Activated B cell treated with CpG ODN at 0.5 μM for 24 hours (primary cell): ENCODE results near the gene ILF3. TPM values are rescaled to one million over a fixed set of nuclear protein-coding genes. Genes with fewer than 3 reads are reported as not detected.

ENCODE experiments used
- ATAC-seq: fragments of 200-7000 bp; cut with Tn5 transposase; one replicate; pipeline ENCODE4 v1.10.0; 2021; ENCODE audit warnings: low read depth, mild to moderate bottlenecking, moderate library complexity
- CTCF ChIA-PET: fragments of 350-600 bp; sonication (Branson Sonifier 250); formaldehyde crosslinking; loops from one replicate; lab custom pipeline; 2021; ENCODE audit warnings: antibody characterized with exemption; lab: Charles Lee
- POLR2A ChIA-PET: fragments of 350-600 bp; sonication (Branson Sonifier 250); formaldehyde crosslinking; loops from one replicate; lab custom pipeline; 2021; ENCODE audit warnings: antibody characterized with exemption; lab: Charles Lee
- DNase-seq: peaks from one replicate; pipeline ENCODE4 v3.0.0; 2022
- H3K27ac Mint-ChIP-seq: one replicate; pipeline ENCODE4 v1.8.0; 2020; ENCODE audit warnings: mixed read lengths
- H3K27me3 Mint-ChIP-seq: one replicate; pipeline ENCODE4 v1.8.0; 2021; ENCODE audit warnings: mixed read lengths
- H3K36me3 Mint-ChIP-seq: one replicate; pipeline ENCODE4 v1.8.0; 2021; ENCODE audit warnings: low read depth, mixed read lengths
- H3K4me1 Mint-ChIP-seq: one replicate; pipeline ENCODE4 v1.8.0; 2021; ENCODE audit warnings: mixed read lengths
- H3K4me3 Mint-ChIP-seq: one replicate; pipeline ENCODE4 v1.8.0; 2020; ENCODE audit warnings: mild to moderate bottlenecking, mixed read lengths
- H3K9me3 Mint-ChIP-seq: one replicate; pipeline ENCODE4 v1.8.0; 2020; ENCODE audit warnings: mixed read lengths
- CTCF ChIP-seq: fragments of 200-600 bp; IDR thresholded peaks from one replicate; pipeline ENCODE4 v1.8.0; 2022; ENCODE audit warnings: antibody characterized with exemption, mild to moderate bottlenecking
- intact Hi-C: fragments of 100-400 bp; cut with micrococcal nuclease; formaldehyde crosslinking; loops from one replicate; pipeline ENCODE4 v1.15.1; 2024
- total RNA-seq: library from RNA; stranded (reverse); gene quantifications from 2 replicates; pipeline ENCODE4 v1.2.3, GENCODE V29; 2022

Gene ILF3
- total RNA-seq, 1 donor from 2014 or later = 399 TPM

DNA sequence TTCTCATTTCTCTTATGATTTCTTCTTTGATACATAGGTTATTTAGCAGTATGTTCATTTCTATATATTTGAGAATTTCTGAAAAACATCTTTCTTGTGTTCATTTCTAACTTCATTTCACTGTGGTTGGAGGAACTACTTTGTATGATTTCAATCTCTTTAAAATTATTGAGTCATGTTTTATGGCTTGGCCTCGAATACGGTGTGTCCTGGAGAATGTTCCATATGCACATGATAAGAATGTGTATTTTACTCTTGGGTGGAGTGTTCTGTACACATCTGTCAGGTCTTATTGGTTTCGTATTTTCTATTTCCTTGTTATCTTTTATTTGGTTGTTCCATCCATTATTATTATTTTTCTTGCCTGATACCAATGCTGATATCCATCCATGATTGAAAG is 86.7 kb downstream of the ILF3 start:
- ATAC-seq = no peak
- Mint-ChIP-seq H3K36me3 (peaks cover 18% of the 10 kb centered on the region), H3K9me3 (no peaks in the 10 kb centered on the region), H3K4me3 (no peak overlapping the region), H3K27me3 (no peaks in the 10 kb centered on the region), H3K4me1 (peaks cover 83% of the 10 kb centered on the region), H3K27ac (peak overlapping the region; percentile 80)
- no peak for DNase-seq
- POLR2A ChIA-PET = interaction anchor here (0.9 kb wide), 1 partner anchor 9 kb away, joined by 3 read pairs; no protein-coding TSS in a partner anchor
- TF ChIP-seq CTCF = no peak
- intact Hi-C loops = no loop called here
- CTCF ChIA-PET = no interaction called here

Other genes starting within 250 kb of the ILF3 start
- 6.6 and 8.6 TPM in 2 replicates for gene PDE4A, start 233.8 kb upstream of the ILF3 start, total RNA-seq
- gene KEAP1, start 151.0 kb upstream of the ILF3 start, total RNA-seq = 38.9 and 48.0 TPM in 2 replicates
- 0.12 TPM in 1 of 2 replicates, not detected in the other for gene S1PR5, start 136.9 kb upstream of the ILF3 start, total RNA-seq
- gene ATG4D, start 110.4 kb upstream of the ILF3 start, total RNA-seq = 37.8 and 39.1 TPM in 2 replicates
- 44.7 and 48.1 TPM in 2 replicates for gene KRI1, start 88.3 kb upstream of the ILF3 start, total RNA-seq
- 10.1 and 10.9 TPM in 2 replicates for gene CDKN2D, start 85.4 kb upstream of the ILF3 start, total RNA-seq
- gene AP1M2, start 67.0 kb upstream of the ILF3 start, total RNA-seq = not detected in 2 replicates
- gene SLC44A2, start 28.8 kb upstream of the ILF3 start, total RNA-seq = 195 and 213 TPM in 2 replicates
- gene QTRT1, start 47.1 kb downstream of the ILF3 start, total RNA-seq = 69.4 and 74.9 TPM in 2 replicates
- gene DNM2, start 63.7 kb downstream of the ILF3 start, total RNA-seq = 220 and 257 TPM in 2 replicates
- gene TMED1, start 181.9 kb downstream of the ILF3 start, total RNA-seq = 11.9 and 15.7 TPM in 2 replicates
- 0.62 and 1.0 TPM in 2 replicates for gene C19orf38, start 194.1 kb downstream of the ILF3 start, total RNA-seq
- 32.3 and 39.1 TPM in 2 replicates for gene CARM1, start 217.2 kb downstream of the ILF3 start, total RNA-seq